Activated gamma-delta T cell treated with anti-CD3 and anti-CD28 coated beads, Interleukin-2, amount 50 U/mL, for 16 hours (primary cell): ENCODE results near the gene LSAMP.

ENCODE experiments used
- DNase-seq: peaks from one replicate; pipeline ENCODE4 v3.0.0-alpha.2; 2020; ENCODE audit warnings: low read depth

The LSAMP gene

DNA sequence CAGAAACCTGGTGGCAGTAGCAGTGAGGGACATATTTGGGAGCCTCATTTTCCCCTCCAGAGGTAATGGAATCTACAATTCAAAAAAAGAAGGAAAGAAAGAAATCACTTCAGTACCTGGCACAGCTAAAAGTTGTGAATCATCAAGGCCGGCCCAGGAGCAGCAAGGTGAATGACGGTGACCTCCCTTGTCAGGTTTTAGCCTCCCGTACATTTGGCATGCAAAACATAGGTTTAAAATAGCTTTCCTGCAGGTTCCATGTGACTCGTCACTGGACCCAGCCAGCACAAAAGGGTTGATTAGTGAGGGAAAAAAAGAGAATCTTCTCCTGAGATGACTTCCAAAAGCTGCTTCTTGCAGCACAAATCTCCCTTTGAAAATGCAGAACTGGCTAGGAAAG, 394.2 kb downstream of the LSAMP start:
- no peak for DNase-seq

DNA sequence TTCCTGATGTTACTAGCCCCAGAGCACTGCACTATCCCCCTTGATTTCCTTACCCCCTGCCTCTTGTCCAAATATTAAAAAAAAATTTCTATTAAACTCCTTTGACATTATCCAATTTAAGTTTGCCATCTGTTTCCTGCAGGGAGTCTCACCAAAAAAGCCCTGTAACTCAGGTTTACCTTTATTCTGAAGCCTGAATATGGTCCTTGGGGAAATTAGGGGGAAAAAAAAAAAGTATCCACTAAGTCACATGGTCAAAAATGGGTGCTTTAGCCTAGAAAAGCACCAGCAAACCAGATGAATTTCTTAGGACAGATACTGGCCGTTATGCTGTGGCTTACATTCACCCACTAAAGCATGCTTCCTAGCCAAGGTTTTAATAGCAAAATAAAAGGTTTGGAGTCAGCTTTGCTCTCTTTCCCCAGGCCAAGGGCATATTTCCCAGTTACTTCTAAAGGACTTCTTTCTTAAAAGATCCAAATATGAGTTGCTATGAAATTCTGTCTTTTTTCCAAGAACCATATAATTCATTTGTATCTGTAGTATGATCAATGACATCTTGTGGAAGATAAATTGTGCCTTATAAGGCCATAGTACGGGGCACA, 394.9 kb downstream of the LSAMP start:
- no peak for DNase-seq

DNA sequence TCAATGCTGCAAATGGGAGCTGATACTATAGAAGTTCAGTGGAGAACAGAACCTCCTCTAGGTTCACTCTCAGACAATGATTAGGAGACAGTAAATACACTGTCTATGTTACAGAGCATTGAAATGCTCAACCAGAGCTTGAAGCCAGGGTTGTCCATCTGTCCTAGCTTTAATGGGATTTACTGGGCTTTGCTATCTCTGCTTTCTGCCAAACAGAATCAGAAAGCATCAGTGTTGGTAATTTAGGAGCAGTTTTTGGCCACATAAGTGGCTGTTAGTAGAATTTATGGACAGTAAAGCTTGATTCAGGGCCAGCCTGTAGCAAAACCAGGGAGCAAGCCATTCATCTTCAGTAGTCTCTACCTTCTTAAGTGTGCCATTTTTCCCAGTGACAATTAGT, 396.3 kb downstream of the LSAMP start:
- DNase-seq = no peak

DNA sequence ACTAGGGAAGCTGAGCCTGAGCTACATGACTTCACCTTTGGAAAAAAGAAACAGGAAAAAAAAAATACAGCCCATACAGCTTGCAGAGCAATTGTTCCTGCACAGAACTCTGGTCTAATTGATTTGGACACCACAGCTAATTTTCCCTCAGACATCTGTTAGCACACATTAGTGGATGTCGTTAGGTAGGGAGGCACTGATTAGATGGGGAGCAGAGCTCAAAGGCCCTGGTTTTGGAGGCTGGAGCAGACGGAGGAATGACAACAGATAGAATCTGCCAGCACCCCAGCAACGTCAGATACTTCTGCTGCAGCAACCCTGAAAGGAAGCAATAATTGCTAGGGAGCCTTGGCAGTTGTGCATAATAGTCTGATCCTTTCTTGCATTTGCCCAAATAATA, 398.9 kb downstream of the LSAMP start:
- DNase-seq = no peak

DNA sequence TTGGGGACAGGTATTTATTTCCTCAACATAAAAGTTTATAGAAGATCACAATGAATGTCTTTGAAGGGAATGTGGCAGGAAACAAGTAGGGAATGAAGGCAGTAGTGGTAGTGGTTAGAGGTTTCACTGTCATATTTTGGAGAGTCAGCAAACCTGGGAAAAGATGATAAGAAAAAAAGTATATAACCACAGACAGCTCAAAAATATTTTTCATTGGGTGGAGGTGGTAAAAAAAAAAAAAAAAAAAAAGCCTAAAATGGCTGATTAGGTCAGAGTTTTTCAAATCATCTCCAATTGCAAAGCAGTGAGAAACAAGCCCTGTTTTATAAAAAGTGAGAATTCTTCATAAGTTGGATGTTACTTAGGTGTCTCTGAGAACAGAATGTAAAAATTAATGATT, 400.0 kb downstream of the LSAMP start:
- no peak for DNase-seq

DNA sequence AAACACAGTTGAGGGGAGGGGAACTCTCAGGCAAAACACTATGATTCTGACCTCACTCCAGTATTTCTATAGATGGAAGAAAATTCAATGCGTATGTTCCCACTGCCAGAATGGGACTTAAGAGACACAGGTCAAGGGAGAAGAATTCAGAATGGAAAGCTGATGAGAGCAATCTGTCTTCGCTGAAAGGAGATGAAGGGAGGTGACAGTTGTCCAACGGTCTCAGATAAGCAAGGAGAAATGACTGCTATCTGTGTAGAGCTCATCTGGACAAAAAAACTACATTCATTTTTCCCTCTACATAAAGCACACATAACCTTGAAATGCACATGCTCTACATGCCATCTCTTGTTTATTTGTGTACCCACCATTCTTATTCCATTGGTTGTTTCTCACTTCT, 405.1 kb downstream of the LSAMP start:
- no peak for DNase-seq

DNA sequence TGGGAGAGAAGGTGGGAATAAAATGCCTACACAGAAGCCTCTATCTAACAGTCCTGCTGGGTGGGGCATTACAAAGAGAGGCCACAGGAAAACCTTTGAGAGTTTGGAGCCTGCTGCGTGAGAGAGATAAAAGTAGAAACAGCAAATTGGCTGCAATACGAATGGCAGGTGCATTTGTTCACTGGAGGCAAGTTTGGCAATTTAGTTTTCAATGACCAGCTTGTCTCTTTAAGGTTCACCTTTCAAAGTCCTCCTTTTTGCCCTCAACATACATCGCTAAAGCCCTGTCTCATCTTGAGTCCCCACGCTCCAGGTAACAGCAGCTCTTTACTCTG, 405.7 kb downstream of the LSAMP start:
- no peak for DNase-seq

DNA sequence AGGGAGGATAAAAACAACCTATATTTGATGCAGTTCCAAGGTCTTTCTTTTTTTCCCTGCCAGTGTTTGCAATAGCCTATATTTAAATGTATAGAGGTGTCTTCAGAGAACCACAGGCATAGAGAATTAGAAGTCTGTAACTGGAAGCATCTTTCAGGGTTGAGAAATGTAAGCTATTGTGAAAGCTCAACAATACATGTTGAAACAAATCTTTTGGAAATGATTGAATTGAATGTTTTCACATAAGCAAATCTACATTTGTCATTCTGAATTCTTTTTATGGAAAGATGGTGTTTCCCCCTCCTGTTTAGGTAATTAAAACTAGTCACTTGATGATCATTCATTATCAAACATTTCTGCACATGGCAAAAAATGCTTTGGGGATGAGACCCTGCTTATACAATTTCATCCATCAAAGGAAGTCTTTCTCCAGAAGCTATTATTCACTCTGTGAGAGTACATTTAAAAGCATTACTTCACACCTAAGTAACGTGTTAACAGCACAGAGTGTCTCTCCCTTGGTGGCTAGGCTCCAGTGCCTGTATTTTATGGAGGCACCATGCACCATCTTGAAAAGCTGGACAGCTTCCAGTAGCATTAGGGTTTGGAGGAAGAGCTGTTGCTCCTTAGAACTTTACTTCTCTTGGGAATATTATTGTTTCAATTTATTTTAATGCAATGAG, 406.2 kb downstream of the LSAMP start:
- DNase-seq = no peak

DNA sequence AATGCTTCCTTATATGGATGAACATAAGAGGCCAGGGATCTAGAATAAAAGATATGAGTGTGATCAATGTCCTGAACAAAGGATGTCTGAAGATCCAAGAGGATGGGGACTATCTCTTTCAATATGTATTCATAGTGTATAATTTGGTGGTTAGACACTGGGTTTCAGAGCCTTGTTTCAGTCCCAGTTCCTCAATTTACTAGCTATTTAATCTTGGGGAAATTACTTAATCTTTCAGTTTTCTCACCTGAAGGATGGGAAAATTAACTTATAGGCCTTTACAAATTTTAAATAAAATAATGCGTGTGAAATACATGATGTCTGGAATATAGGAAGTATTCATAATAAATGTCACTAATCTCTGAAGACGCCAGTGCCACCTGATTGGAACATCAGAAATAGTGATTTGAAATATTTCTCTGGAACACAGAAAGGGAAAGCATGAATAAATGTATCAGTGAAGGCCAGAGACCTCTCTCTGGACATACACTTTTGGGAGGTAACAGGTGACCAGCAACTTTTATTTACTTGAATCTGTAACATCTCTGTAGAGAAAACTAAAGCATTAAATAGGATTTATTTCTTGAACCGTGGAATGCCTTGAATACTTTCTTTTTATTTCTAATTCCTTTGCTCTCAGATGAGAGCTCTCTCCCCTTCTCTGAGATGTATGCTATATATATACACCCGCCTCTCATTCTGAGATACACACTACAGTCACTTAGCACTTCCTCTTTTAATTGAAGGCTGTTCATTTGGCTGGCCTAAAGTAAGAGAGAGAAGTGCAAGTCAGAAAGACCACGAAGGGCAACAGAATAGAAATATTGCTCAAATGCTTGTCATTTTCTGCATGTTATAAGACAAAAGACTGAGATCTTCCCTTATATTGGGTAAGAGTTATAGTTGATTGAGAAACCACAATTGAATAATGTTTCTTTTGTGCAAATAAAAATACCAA, 407.1 kb downstream of the LSAMP start:
- no peak for DNase-seq

DNA sequence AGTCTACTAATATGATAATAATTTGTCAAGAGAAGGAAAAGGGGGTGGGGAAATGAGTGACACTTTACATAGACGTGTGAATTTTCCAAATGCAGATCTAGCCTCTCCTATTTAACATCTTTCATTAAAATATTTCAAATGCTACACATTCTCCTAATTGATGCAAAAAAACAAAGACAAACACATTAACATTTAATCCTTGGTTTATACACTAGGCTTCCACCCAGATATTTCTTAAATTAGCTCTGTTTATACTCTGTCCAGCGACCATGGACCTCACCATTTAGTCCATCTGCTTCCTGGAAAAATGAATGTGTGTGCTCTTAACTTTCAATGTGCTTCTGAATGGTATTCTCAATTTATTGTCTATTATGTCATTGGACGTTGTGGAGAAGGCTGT, 409.9 kb downstream of the LSAMP start:
- no peak for DNase-seq

DNA sequence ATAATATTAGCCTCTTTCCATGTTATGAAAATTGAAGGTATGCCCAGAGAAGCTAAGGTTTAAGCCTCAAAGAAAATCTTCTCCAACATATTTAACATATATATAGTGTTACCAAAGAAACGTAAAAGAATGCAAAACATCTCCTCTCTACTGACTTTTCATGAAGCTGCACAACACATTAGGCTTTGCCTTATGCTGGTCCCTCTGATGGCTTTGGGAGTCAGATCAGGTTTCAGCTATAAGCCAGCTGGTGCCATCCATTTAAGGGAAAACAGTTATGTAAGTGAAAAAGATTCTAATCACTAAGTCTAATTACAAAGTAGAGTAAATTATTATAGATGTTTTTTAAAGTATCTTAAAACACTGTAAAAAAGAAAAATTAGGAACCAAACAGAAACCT, 410.5 kb downstream of the LSAMP start:
- no peak for DNase-seq

DNA sequence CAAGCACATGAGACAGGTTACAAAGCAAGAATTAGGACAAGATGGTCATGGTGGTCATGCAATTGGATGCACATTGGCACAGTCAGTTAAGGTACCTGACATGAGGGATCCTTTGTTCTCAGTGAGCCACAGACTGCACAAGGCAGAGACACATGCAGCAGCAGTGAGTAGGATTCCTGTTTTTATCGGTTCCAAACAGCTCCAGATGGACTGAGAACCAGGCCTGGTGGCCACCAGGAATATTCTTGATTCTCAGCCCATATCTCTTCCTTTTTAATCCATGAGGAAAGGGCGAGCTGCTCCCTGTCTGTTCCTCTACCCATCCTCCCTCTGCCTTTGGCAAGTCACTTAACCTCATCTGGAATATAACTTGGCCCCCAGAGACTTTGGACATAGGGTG, 411.2 kb downstream of the LSAMP start:
- no peak for DNase-seq

DNA sequence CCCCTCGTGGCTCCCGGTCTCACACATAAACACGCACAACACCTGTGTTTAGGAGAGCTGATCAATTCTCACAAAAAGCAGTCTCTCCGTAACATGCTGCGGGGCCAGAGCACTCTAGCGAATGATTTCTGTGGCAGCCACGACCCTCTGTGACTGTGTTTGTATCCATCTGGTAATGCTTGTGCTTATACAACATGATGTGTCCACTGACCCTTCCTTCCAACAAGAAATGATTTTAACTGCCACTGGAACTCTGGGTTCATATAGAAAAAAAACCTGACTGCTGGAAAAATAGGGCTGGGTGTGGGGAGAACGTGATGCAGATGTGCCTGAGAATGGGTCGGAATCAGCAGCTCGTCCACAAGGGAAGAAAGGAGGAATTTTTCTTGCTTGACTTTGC, 411.8 kb downstream of the LSAMP start:
- no peak for DNase-seq

DNA sequence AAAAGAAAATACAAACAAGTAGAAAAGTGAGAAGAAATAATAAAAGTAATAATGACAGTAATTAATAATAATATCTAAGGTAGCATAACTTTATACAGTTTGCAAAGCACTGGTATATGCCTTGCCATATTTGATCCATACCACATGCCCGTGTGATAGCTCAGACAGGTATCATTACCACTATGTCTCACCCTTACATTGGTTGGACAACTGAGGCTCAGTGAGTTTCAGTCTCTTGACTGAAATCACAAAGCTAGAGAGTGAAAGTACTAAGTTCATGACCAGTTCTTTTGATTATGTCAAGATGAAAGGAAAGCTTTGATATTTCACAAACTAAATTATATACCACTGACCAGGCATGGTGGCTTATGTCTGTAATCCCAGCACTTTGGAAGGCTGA, 413.1 kb downstream of the LSAMP start:
- no peak for DNase-seq

DNA sequence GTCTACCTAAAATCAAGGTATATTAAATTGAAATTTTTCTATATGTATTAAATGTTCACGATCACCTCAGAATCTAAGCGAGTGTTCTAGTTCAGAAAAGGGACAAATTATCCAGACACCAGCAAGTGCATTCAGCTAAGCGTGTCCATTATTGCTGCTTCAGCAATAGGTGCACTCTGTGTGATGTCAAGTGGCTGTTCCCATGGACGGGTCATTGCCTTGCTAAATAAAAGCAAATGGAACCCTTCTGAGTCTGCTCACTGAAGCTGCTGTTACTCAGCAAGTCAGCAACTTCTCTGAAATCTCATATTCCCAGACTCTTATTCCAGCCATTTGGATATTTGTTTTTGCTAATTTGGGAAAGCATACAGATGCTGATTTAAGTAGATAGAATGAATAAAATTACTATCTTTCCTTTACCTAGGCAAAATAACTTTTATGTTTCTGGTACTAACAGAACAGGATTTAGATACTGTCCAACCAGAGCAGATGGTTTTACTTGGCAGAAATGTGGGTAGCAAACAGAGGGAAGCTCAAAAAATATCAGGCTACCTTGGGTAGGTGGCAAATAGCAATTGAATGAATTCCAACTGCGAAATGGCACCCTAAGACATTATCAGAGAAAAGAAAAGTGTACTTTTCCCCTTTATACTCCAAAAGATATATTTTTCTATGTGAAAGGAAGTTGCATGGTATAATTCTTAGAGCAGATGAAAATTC, 415.0 kb downstream of the LSAMP start:
- no peak for DNase-seq

DNA sequence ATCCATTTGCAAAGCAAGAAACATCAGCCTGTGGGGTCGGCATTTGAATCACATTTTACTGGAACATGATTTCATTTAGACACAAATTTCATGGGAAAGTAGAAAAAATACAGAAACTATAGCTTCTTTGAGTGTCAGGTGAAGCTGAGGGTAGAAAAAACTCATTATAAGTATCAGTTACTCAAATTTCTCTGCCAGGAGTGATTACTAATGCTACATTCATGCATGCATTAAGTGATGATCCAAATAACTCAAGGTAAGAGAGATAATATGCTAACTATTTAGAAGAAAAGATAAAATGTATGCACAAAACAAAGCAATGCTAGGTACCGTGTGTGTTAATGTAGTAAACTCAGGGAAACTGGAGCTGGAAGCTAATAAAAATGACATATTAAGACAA, 416.0 kb downstream of the LSAMP start:
- DNase-seq = no peak

DNA sequence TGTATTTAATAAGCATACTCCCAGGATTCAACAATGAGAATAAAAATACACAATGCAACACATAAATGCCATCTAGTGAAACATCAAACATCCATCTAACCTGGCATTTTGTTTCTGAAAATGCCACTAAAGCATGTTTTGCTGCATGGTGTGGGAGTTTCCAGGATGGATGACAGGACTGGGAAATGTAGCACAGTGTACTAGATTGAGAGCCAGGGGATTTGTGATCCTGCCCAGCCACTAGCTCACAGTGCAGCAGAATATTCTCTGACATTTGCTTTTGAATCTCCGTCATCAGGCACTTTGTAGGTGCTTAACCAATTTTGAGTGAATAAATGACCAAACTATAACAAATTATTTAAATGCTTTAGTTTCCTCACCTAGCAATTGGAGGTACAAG, 417.1 kb downstream of the LSAMP start:
- DNase-seq = no peak

DNA sequence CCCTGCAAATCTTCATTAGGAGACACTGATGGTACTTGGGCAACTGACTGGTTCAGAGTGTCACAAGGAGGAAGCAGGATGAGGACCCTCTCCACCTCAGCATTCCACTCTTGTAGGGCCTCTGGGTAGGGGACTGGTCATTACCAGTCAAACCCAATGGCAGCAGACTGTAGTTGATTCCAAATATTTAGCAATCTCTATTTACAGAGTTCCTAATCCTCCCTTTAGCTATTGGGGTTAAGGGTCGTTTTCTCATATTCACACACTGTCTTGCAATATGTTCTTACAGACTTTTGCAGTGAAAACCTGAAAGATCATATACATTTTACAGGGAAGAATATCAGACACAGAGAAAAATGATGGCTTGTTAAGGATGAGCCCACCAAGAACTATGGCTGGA, 424.3 kb downstream of the LSAMP start:
- no peak for DNase-seq

DNA sequence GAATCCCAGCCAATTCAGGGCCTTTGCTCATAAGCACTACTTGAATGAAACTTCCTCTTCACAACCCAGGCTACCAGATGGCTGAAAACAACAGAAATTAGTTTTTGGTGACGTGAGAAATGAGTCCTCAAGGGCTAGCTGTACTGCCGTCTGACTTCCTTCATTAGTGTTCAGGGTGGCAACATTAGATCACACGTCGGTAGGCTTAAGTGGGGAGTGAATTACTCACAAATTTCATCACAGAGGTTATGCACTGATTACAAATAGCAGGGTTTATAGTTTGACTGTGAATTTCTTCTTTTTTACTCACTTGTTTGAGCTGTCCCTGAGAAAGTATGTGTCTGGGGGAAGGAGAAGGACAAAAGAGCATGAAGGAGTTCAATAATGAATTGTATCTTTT, 424.8 kb downstream of the LSAMP start:
- no peak for DNase-seq

DNA sequence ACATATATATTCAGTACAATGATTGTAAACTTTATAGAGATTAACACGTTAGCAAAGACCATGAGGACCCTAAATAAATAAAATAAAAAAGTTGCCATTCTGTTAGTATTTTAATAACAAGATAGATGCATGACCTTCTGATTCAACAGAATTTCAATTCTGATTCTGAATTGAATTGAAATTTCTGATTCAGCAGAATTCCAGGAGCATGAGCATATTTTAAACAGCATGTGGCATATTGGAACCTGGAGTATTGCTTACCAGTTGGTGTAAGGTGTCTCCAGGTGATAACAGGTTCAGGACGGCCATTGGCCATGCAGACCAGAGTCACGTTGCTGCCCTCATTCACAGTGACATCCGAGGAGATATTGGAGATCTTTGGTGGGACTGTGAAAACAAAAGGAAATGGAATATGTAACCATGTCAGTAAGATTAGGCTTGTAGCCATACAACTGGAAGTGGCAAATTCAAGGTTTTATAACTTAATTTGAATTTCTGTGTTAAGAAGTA, 426.0 kb downstream of the LSAMP start:
- no peak for DNase-seq

DNA sequence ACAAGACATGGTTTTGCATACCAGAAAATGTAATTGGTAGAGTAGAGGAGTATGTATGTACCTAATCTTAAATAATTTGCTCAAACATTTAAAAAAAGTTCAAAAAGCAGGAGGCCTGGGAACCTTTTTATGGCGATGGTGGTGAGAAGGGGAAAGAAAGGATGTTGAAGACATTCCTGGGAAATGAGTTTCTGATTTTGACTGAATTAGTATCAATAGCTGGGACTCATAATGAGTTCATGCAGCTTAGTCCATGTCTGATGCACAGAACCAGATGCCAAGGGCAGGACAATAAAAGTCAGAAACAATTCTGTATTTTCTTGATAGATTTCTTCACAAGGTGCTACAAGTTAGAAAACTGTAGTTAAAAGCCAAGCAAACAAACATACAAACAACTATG, 426.6 kb downstream of the LSAMP start:
- DNase-seq = no peak

DNA sequence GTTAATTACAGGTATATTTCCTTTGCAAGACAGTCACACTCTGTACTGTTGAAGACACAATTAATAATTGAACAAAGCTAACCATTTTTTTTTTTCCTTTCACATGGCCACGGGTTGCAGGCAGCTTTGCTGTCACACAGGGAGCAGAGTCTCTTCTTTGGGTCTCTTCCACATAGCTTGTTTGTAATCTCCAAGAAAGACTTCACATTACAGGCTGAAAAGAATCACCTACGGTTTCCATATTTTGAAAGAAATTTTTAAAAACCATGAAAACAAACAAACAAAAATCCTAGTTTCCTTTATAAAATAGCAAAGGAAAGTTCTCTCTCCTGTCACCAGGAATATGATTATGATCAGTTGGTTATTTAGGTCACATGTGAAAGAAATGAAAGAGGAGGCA, 429.4 kb downstream of the LSAMP start:
- DNase-seq = no peak
